Thoracic aorta (tissue), 2 donors: ENCODE data around the gene SLCO4A1. TPM values are rescaled to one million over a fixed set of nuclear protein-coding genes. Genes with fewer than 3 reads are reported as not detected.
A peak's percentile ranks its signal among the peaks of the same experiment; 100 is the strongest.

ENCODE experiments used
- ATAC-seq: fragments of 150-250 bp; one replicate; pipeline ENCODE4 v1.8.0; 2017; ENCODE audit warnings: low read depth; ENCODE audit not compliant: insufficient number of reproducible peaks, low FRiP score
- DNase-seq: peaks from one replicate; pipeline ENCODE4 v3.0.0-alpha.2; 2020; ENCODE audit warnings: low spot score
- H3K27ac ChIP-seq, 2 donors: fragments of 200-600 bp; sonication (generic); 1 replicate in 1 of 2; 2 replicates in 1 of 2; pipeline ENCODE4 v1.5.1; 2016; ENCODE audit warnings: mild to moderate bottlenecking in 2 of 2, moderate library complexity in 2 of 2
- H3K27me3 ChIP-seq: fragments of 200-600 bp; sonication (generic); replicated peaks from 2 replicates; pipeline ENCODE4 v1.6.0; 2016; ENCODE audit warnings: mild to moderate bottlenecking; ENCODE audit not compliant: insufficient read depth
- H3K36me3 ChIP-seq: fragments of 200-600 bp; sonication (generic); one replicate; pipeline ENCODE4 v1.5.1; 2016
- H3K4me1 ChIP-seq, 2 donors: fragments of 200-600 bp; sonication (generic); 1 replicate in 1 of 2; 2 replicates in 1 of 2; pipeline versions ENCODE4 v1.5.1 to v1.6.0; 2016; ENCODE audit warnings: low read depth in 2 of 2, mild to moderate bottlenecking in 1 of 2; ENCODE audit not compliant: control insufficient read depth in 1 of 2
- H3K4me3 ChIP-seq: fragments of 200-600 bp; sonication (generic); 2 replicates; pipeline ENCODE4 v1.5.1; 2016; ENCODE audit warnings: mild to moderate bottlenecking
- H3K9me3 ChIP-seq: fragments of 200-600 bp; sonication (generic); 2 replicates; pipeline ENCODE4 v1.5.1; 2016
- total RNA-seq, 2 donors: library from RNA; depleted of rRNA; stranded (reverse); fragments of >200 nt; gene quantifications; one replicate each; pipeline versions ENCODE4 v1.1.0 to v1.2.3, GENCODE V29; 2016
- TF ChIP-seq, protein P1 (sequence below): fragments of 200-600 bp; sonication (generic); IDR thresholded peaks from one replicate; pipeline ENCODE4 v1.5.1; 2019; ENCODE audit warnings: antibody characterized with exemption

SLCO4A1 gene
- total RNA-seq, 2 donors from 2014 or later, result 22.1 to 26.0 TPM

DNA sequence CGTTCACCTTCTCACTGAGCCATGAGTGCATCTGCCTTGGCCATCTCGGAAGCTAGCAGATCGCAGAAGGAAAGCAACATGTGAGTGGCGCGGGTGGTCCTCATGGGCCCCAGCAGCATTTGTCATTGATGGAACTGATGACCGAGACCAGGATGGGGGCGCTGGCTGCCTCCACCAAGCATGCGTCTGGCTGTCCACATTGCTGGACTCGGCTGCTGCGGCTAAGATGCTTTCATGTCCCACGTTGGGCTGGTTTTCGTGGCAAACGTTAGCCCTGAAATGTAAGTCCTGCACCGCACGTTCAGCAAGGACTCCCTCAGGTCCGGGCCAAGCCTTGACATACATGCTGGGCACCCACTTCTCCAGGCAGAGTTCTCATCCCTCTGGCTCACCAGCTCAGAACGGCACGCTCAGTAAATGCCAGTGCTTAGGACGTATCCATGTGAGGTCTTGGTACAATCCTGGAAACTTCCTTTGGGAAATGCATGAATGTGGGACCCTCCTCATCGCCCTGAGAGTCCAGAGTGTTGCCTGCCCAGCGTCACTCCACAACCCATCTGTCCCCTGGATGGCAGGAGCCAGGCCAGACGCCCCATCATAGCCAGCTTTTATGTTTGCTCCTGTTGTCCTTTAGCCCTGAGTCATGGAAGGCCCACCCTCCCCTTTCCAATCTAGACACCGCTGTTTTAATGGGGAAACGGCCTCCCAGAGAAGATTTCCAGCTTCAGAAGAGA lies 8.4 kb downstream of the SLCO4A1 start:
- no peak for DNase-seq
- H3K4me3 ChIP-seq, result no peak overlapping the region

DNA sequence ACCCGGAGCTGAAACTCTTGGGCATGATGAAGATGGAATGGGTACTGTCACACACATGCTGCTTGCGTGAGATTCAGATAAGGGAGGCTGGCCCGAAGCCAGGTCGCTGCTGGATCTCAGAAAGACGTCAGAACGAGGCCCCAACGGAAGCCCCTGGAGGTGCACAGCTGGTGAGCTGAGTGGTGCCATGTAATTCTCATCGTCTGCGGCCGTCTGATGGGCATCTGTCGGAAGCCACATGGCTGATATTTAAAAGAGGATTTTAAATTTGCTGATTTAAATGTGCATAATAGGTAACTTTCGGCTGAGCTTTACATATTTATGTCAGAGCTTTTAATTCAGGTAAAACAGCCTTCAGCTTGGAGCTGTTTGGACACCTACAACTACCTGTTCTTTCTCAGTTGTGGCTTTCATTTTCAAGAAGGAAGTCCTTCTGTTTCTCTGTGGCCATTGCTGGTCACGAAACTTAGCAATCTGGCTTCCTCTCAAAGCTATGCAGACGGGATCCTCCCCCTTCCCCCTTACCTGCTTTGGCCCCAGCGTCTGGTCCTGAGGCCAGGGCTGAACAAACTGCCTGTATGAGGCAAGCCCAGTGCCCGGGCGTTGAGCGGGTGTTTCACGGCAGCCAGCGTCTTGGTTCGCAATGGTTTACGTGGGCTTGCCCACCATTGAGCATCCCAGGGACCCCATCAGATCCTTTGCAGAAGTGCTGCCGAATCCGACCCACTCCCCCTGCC lies 9.2 kb downstream of the SLCO4A1 start:
- no peaks in the 10 kb centered on the region for H3K9me3 ChIP-seq
- H3K4me3 ChIP-seq, result peak overlapping the region; percentile 42
- H3K4me1 ChIP-seq, result peaks cover 10 to 16% of the 10 kb centered on the region in 2 donors
- ATAC-seq (no peak), DNase-seq (no peak)
- TF ChIP-seq, protein P1, sequence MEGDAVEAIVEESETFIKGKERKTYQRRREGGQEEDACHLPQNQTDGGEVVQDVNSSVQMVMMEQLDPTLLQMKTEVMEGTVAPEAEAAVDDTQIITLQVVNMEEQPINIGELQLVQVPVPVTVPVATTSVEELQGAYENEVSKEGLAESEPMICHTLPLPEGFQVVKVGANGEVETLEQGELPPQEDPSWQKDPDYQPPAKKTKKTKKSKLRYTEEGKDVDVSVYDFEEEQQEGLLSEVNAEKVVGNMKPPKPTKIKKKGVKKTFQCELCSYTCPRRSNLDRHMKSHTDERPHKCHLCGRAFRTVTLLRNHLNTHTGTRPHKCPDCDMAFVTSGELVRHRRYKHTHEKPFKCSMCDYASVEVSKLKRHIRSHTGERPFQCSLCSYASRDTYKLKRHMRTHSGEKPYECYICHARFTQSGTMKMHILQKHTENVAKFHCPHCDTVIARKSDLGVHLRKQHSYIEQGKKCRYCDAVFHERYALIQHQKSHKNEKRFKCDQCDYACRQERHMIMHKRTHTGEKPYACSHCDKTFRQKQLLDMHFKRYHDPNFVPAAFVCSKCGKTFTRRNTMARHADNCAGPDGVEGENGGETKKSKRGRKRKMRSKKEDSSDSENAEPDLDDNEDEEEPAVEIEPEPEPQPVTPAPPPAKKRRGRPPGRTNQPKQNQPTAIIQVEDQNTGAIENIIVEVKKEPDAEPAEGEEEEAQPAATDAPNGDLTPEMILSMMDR, result no peak
- no peaks in the 10 kb centered on the region for H3K36me3 ChIP-seq
- no peaks in the 10 kb centered on the region for H3K27me3 ChIP-seq
- H3K27ac ChIP-seq, result peak overlapping the region; percentile 42 to 77

More for the DNA sequence above, 8.4 kb downstream of the SLCO4A1 start:
- no peaks in the 10 kb centered on the region for H3K9me3 ChIP-seq
- H3K27ac ChIP-seq, result peak overlapping the region in 1 of 2 donors; percentile 77
- TF ChIP-seq, protein P1, result no peak
- no peak for ATAC-seq
- H3K36me3 ChIP-seq, result no peaks in the 10 kb centered on the region
- no peaks in the 10 kb centered on the region for H3K27me3 ChIP-seq
- peaks cover 10 to 16% of the 10 kb centered on the region in 2 donors for H3K4me1 ChIP-seq

DNA sequence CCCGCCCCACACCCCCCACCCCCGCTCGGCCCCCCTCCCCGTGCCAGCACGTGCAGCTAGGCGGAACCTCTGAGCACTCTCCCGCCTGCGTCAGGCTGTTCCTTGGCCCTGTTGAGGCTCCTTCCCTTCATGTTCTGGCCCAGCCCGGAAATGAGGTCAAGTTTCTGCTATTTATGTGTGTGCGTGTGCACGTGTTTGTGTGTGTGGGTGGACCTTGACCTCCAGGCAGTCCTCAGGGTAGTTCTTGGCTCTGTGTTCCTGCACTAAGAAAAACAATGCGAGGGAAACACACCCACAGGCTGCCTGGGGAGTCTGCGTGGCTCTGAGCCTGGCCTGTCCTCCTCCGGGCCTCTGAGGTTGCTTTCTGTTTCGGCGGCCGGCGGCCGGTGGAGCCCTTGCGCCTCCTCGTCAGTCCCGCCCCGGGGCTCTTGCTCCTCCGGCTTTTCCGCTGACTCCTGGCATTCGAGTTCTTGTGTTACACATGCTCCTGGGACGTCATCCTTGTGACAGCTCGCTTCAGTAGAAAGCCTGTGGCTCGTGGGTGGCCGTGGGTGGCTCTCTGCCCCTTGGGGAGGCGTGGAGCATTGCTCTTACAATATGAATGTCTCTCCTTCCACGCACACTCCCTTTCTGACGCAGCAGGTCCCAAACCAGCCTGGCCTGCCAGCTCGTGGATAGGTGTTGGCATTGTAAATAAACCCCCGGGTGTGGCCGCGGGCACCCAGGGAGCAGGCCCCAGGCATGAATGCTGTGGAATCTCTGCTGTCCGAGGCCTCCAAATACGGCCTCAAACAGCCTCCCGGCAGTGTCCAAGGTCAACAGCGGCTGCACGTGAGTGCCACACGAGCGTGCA lies 10.0 kb downstream of the SLCO4A1 start:
- TF ChIP-seq, protein P1, result no peak
- Histone ChIP-seq H3K4me3 (peak overlapping the region; percentile 59), H3K27me3 (no peaks in the 10 kb centered on the region), H3K27ac (peak overlapping the region; percentile 81 to 84), H3K9me3 (no peaks in the 10 kb centered on the region), H3K36me3 (no peaks in the 10 kb centered on the region), H3K4me1 (peaks cover 10 to 16% of the 10 kb centered on the region in 2 donors)
- DNase-seq (peak; percentile 85), ATAC-seq (peak; percentile 90)

DNA sequence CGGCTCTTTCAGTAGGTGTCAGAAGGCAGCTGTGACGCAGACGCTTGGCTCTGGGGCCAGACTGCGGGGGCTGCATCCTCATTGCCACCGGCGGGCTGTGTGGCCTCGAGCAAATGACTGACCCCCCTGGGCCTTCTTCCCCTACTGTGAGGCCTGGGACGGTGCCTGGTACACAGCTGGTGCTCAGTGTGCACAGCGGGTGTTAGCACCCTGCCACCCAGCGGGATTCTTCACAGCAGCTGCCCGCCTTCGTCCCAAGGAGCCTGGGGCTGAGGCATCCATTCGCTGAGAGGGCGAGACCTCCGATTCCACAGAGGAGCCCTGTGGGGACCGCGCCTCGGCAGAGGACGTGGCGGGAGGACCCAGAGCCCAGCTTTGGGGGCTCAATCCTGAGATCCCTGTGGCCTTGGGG lies 10.6 kb downstream of the SLCO4A1 start:
- Histone ChIP-seq H3K4me1 (peaks cover 10 to 16% of the 10 kb centered on the region in 2 donors), H3K27me3 (no peaks in the 10 kb centered on the region), H3K36me3 (no peaks in the 10 kb centered on the region), H3K9me3 (no peaks in the 10 kb centered on the region), H3K27ac (peak overlapping the region; percentile 81 to 84), H3K4me3 (peak overlapping the region; percentile 59)
- no peak for DNase-seq
- TF ChIP-seq, protein P1, result no peak
- no peak for ATAC-seq
